ENCODE data around the gene HERC2. TPM values are rescaled to one million over a fixed set of nuclear protein-coding genes. Genes with fewer than 3 reads are reported as not detected.

Gene HERC2
- total RNA-seq, 1 experiment from 2014 or later = 69.7 TPM

DNA sequence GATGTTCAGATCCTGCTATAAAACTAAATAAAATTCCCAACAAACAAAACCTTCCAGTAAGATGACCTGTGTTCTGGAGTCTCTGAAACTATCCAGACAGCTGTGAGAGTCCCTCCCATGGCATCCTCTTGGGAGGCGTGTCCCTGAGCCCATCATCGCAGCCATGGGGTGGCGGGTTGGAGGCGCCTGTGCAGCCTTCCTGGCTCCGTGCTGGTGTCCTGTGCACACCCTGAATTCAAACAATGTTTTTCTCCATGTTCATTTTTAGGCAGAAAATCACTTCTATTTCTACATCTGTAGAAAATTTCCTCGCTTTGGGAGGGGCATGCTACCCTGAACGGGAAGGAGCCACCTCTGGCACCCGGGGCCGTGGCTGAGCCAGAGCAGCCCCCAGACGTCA is 203.4 kb downstream of the HERC2 start:
- H3K27ac ChIP-seq (ENCODE audit: low read length) = no peak overlapping the region
- TF ChIP-seq TCF7L2 (IDR thresholded peaks at IDR 0.05; ENCODE audit: low read depth, low read length) (no peak), SIN3A (IDR thresholded peaks at IDR 0.05; ENCODE audit: borderline replicate concordance, insufficient read depth, low read depth, low read length) (no peak), POLR2AphosphoS5 (IDR thresholded peaks at IDR 0.05; ENCODE audit: low read depth, low read length) (no peak)
- TF ChIP-seq, protein P1, sequence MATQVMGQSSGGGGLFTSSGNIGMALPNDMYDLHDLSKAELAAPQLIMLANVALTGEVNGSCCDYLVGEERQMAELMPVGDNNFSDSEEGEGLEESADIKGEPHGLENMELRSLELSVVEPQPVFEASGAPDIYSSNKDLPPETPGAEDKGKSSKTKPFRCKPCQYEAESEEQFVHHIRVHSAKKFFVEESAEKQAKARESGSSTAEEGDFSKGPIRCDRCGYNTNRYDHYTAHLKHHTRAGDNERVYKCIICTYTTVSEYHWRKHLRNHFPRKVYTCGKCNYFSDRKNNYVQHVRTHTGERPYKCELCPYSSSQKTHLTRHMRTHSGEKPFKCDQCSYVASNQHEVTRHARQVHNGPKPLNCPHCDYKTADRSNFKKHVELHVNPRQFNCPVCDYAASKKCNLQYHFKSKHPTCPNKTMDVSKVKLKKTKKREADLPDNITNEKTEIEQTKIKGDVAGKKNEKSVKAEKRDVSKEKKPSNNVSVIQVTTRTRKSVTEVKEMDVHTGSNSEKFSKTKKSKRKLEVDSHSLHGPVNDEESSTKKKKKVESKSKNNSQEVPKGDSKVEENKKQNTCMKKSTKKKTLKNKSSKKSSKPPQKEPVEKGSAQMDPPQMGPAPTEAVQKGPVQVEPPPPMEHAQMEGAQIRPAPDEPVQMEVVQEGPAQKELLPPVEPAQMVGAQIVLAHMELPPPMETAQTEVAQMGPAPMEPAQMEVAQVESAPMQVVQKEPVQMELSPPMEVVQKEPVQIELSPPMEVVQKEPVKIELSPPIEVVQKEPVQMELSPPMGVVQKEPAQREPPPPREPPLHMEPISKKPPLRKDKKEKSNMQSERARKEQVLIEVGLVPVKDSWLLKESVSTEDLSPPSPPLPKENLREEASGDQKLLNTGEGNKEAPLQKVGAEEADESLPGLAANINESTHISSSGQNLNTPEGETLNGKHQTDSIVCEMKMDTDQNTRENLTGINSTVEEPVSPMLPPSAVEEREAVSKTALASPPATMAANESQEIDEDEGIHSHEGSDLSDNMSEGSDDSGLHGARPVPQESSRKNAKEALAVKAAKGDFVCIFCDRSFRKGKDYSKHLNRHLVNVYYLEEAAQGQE (IDR thresholded peaks at IDR 0.05; ENCODE audit: insufficient read depth in 1 of 2, low read depth in 2 of 2, low read length in 1 of 2) = no peak
- TF ChIP-seq, protein P2, sequence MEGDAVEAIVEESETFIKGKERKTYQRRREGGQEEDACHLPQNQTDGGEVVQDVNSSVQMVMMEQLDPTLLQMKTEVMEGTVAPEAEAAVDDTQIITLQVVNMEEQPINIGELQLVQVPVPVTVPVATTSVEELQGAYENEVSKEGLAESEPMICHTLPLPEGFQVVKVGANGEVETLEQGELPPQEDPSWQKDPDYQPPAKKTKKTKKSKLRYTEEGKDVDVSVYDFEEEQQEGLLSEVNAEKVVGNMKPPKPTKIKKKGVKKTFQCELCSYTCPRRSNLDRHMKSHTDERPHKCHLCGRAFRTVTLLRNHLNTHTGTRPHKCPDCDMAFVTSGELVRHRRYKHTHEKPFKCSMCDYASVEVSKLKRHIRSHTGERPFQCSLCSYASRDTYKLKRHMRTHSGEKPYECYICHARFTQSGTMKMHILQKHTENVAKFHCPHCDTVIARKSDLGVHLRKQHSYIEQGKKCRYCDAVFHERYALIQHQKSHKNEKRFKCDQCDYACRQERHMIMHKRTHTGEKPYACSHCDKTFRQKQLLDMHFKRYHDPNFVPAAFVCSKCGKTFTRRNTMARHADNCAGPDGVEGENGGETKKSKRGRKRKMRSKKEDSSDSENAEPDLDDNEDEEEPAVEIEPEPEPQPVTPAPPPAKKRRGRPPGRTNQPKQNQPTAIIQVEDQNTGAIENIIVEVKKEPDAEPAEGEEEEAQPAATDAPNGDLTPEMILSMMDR (IDR thresholded peaks at IDR 0.05) = no peak
- H3K27me3 ChIP-seq (ENCODE audit: control insufficient read depth, insufficient read depth, low read length) = no peaks in the 10 kb centered on the region
- H3K4me1 ChIP-seq (ENCODE audit: control insufficient read depth, insufficient read depth, low read length) = no peaks in the 10 kb centered on the region
- CTCF ChIA-PET = no interaction called here
- H3K9me3 ChIP-seq (ENCODE audit: control insufficient read depth, insufficient read depth, low read depth, low read length) = no peaks in the 10 kb centered on the region
- H3K4me3 ChIP-seq (ENCODE audit: low read depth in 2 of 2, low read length in 2 of 2) = no peak overlapping the region
- intact Hi-C loops (cut with micrococcal nuclease; ENCODE audit: unreplicated experiment) = no loop called here
- BruUV-seq (replicated peaks) = no TSS peak
- POLR2A ChIA-PET = no interaction called here
- H3K36me3 ChIP-seq (ENCODE audit: control insufficient read depth, insufficient read depth, low read length) = peaks cover 16% of the 10 kb centered on the region
- DNase-seq (ENCODE audit: low read depth, low spot score) (no peak), ATAC-seq (no peak)
- in situ Hi-C loops (cut with HindIII; ENCODE audit: low pct_unique_long_range_greater_than_20kb, low sequenced_read_pairs) = no loop called here

DNA sequence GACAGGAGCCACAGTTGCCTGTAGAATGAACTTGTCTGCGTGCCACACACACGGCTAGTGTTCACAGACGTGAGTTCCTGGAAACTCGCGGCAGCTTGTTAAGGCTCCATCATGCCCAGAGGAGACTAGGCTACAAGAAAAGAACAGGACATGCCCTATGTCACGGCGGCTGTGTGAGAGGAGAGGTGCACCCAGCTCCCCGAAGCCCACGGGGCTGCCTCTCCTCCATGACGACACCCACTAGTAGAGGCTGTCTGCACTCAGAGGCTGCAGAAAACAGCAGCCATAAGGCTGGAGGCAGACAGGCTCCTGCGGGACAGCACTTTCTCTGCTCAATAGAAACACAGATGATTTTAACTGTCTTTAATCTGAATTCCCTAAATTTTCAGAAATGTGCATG is 203.9 kb downstream of the HERC2 start:
- BruUV-seq (replicated peaks) = no TSS peak
- no peak for ATAC-seq
- Histone ChIP-seq H3K36me3 (ENCODE audit: control insufficient read depth, insufficient read depth, low read length) (peaks cover 16% of the 10 kb centered on the region), H3K27me3 (ENCODE audit: control insufficient read depth, insufficient read depth, low read length) (no peaks in the 10 kb centered on the region), H3K9me3 (ENCODE audit: control insufficient read depth, insufficient read depth, low read depth, low read length) (no peaks in the 10 kb centered on the region), H3K4me1 (ENCODE audit: control insufficient read depth, insufficient read depth, low read length) (no peaks in the 10 kb centered on the region), H3K27ac (ENCODE audit: low read length) (no peak overlapping the region), H3K4me3 (ENCODE audit: low read depth in 2 of 2, low read length in 2 of 2) (no peak overlapping the region)
- no peak for DNase-seq (ENCODE audit: low read depth, low spot score)
- intact Hi-C loops (cut with micrococcal nuclease; ENCODE audit: unreplicated experiment) (no loop called here), in situ Hi-C loops (cut with HindIII; ENCODE audit: low pct_unique_long_range_greater_than_20kb, low sequenced_read_pairs) (no loop called here)
- ChIA-PET CTCF (no interaction called here), POLR2A (no interaction called here)
- TF ChIP-seq SIN3A (IDR thresholded peaks at IDR 0.05; ENCODE audit: borderline replicate concordance, insufficient read depth, low read depth, low read length) (no peak), POLR2AphosphoS5 (IDR thresholded peaks at IDR 0.05; ENCODE audit: low read depth, low read length) (no peak), TCF7L2 (IDR thresholded peaks at IDR 0.05; ENCODE audit: low read depth, low read length) (no peak)
- TF ChIP-seq, protein P1 (IDR thresholded peaks at IDR 0.05; ENCODE audit: insufficient read depth in 1 of 2, low read depth in 2 of 2, low read length in 1 of 2) = no peak
- TF ChIP-seq, protein P2 (IDR thresholded peaks at IDR 0.05) = no peak
